Medulla oblongata (tissue), 1 donor: Measurements from ENCODE around the gene DTWD2.
"Not testable (repeated sequence)": the region's sequence is repeated elsewhere in the genome, so short reads cannot be mapped to it uniquely, and the experiment has no call there.

ENCODE experiments used
- DNase-seq: peaks from one replicate; pipeline ENCODE4 v3.0.0-alpha.2; 2015; ENCODE audit errors: extremely low spot score

Gene DTWD2

GRCh38 chr5:118950354-118950753 is 38.0 kb downstream of the DTWD2 start:
- not testable (repeated sequence) for DNase-seq

GRCh38 chr5:118946138-118946800 is 42.1 kb downstream of the DTWD2 start:
- DNase-seq = no peak

- no peak for DNase-seq
Observed at GRCh38 chr5:118937393-118938061, 50.8 kb downstream of the DTWD2 start.

GRCh38 chr5:118933703-118934102 is 54.6 kb downstream of the DTWD2 start:
- DNase-seq = no peak

- no peak for DNase-seq
Observed at GRCh38 chr5:118931564-118931963, 56.8 kb downstream of the DTWD2 start.

GRCh38 chr5:118924006-118924389 is 64.3 kb downstream of the DTWD2 start:
- no peak for DNase-seq

- no peak for DNase-seq
Observed at GRCh38 chr5:118923295-118924005, 64.9 kb downstream of the DTWD2 start.

GRCh38 chr5:118921866-118922265 is 66.5 kb downstream of the DTWD2 start:
- DNase-seq = no peak

- no peak for DNase-seq
Observed at GRCh38 chr5:118919016-118919415, 69.3 kb downstream of the DTWD2 start.

GRCh38 chr5:118918232-118918631 is 70.1 kb downstream of the DTWD2 start:
- DNase-seq = no peak

- DNase-seq = not testable (repeated sequence)
Observed at GRCh38 chr5:118907536-118907935, 80.8 kb downstream of the DTWD2 start.

GRCh38 chr5:118906947-118907346 is 81.4 kb downstream of the DTWD2 start:
- no peak for DNase-seq

- no peak for DNase-seq
Observed at GRCh38 chr5:118905196-118905595, 83.2 kb downstream of the DTWD2 start.

GRCh38 chr5:118902656-118903438 is 85.5 kb downstream of the DTWD2 start:
- DNase-seq = no peak

- DNase-seq = no peak
Observed at GRCh38 chr5:118894709-118895108, 93.6 kb downstream of the DTWD2 start.

GRCh38 chr5:118891252-118891651 is 97.1 kb downstream of the DTWD2 start:
- DNase-seq = no peak

GRCh38 chr5:118889165-118889564 is 99.2 kb downstream of the DTWD2 start:
- DNase-seq = no peak

GRCh38 chr5:118888556-118888955 is 99.8 kb downstream of the DTWD2 start:
- DNase-seq = no peak

- DNase-seq = no peak
Observed at GRCh38 chr5:118883362-118883761, 105.0 kb downstream of the DTWD2 start.

- DNase-seq = no peak
Observed at GRCh38 chr5:118882666-118883065, 105.7 kb downstream of the DTWD2 start.

GRCh38 chr5:118876852-118877251 is 111.5 kb downstream of the DTWD2 start:
- not testable (repeated sequence) for DNase-seq

- no peak for DNase-seq
Observed at GRCh38 chr5:118875131-118875530, 113.2 kb downstream of the DTWD2 start.
